ENCODE data around the gene BPGM.
"Not testable (repeated sequence)": the region's sequence is repeated elsewhere in the genome, so short reads cannot be mapped to it uniquely, and the experiment has no call there.

Gene BPGM

GRCh38 chr7:134640842-134641715 is 5.6 kb upstream of the BPGM start:
- H3K9me3 ChIP-seq (ENCODE audit: control insufficient read depth, low read length) = no peaks in the 10 kb centered on the region
- H2AFZ ChIP-seq = no peak overlapping the region
- peaks cover 5% of the 10 kb centered on the region for H3K4me1 ChIP-seq
- no peak overlapping the region for H3K27ac ChIP-seq
- no peak overlapping the region for H3K9ac ChIP-seq
- H3K36me3 ChIP-seq (ENCODE audit: control insufficient read depth, insufficient read depth, low read length) = no peaks in the 10 kb centered on the region
- H3K79me2 ChIP-seq = no peaks in the 10 kb centered on the region
- H3K4me2 ChIP-seq (ENCODE audit: low read length) = no peak overlapping the region
- no peaks in the 10 kb centered on the region for H3K27me3 ChIP-seq (ENCODE audit: control insufficient read depth, insufficient read depth, low read length)
- H3K4me3 ChIP-seq (ENCODE audit: low read depth, low read length) = no peak overlapping the region
- no peak for TF ChIP-seq CTCF (IDR thresholded peaks at IDR 0.05)

DNA sequence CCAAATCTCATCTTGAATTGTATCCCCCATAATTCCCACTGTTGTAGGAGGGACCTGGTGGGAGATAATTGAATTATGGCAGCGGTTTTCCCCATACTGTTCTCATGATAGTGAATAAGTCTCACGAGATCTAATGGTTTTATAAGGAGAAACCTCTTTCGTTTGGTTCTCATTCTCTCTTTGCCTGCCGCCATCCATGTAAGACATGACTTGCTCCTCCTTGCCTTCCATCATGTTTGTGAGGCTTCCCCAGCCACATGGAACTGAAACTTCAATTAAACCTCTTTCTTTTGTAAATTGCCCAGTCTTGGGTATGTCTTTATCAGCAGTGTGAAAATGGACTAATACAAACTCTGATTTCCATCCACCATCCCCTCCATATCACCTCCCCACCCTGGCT is 4.7 kb upstream of the BPGM start:
- not testable (repeated sequence) for H3K27ac ChIP-seq; H3K4me1 ChIP-seq; H3K4me3 ChIP-seq (ENCODE audit: low read depth, low read length); H3K36me3 ChIP-seq (ENCODE audit: control insufficient read depth, insufficient read depth, low read length); H2AFZ ChIP-seq; H3K79me2 ChIP-seq; H3K9me3 ChIP-seq (ENCODE audit: control insufficient read depth, low read length); H3K4me2 ChIP-seq (ENCODE audit: low read length); H3K9ac ChIP-seq; H3K27me3 ChIP-seq (ENCODE audit: control insufficient read depth, insufficient read depth, low read length)

GRCh38 chr7:134643131-134643530 is 3.5 kb upstream of the BPGM start:
- H3K36me3 ChIP-seq (ENCODE audit: control insufficient read depth, insufficient read depth, low read length) = no peaks in the 10 kb centered on the region
- H3K27ac ChIP-seq = no peak overlapping the region
- H3K79me2 ChIP-seq = peaks cover 13% of the 10 kb centered on the region
- H3K4me1 ChIP-seq = peaks cover 5% of the 10 kb centered on the region
- H3K9me3 ChIP-seq (ENCODE audit: control insufficient read depth, low read length) = no peaks in the 10 kb centered on the region
- no peaks in the 10 kb centered on the region for H3K27me3 ChIP-seq (ENCODE audit: control insufficient read depth, insufficient read depth, low read length)
- no peak overlapping the region for H3K9ac ChIP-seq
- H2AFZ ChIP-seq = no peak overlapping the region
- no peak overlapping the region for H3K4me2 ChIP-seq (ENCODE audit: low read length)
- H3K4me3 ChIP-seq (ENCODE audit: low read depth, low read length) = no peak overlapping the region
- no peak for TF ChIP-seq CTCF (IDR thresholded peaks at IDR 0.05)

GRCh38 chr7:134645478-134645877 is 1.2 kb upstream of the BPGM start:
- peak overlapping the region; percentile 60 for H2AFZ ChIP-seq
- peaks cover 23% of the 10 kb centered on the region for H3K79me2 ChIP-seq
- H3K27ac ChIP-seq = no peak overlapping the region
- H3K27me3 ChIP-seq (ENCODE audit: control insufficient read depth, insufficient read depth, low read length) = no peaks in the 10 kb centered on the region
- no peaks in the 10 kb centered on the region for H3K36me3 ChIP-seq (ENCODE audit: control insufficient read depth, insufficient read depth, low read length)
- no peak overlapping the region for H3K9ac ChIP-seq
- H3K4me2 ChIP-seq (ENCODE audit: low read length) = peak overlapping the region; percentile 87
- H3K4me1 ChIP-seq = peaks cover 10% of the 10 kb centered on the region
- H3K4me3 ChIP-seq (ENCODE audit: low read depth, low read length) = peak overlapping the region; percentile 97
- no peaks in the 10 kb centered on the region for H3K9me3 ChIP-seq (ENCODE audit: control insufficient read depth, low read length)
- no peak for TF ChIP-seq CTCF (IDR thresholded peaks at IDR 0.05)

GRCh38 chr7:134645935-134646334 is 718 bp upstream of the BPGM start:
- peak overlapping the region; percentile 87 for H3K4me2 ChIP-seq (ENCODE audit: low read length)
- peak overlapping the region; percentile 60 for H2AFZ ChIP-seq
- no peaks in the 10 kb centered on the region for H3K36me3 ChIP-seq (ENCODE audit: control insufficient read depth, insufficient read depth, low read length)
- peaks cover 10% of the 10 kb centered on the region for H3K4me1 ChIP-seq
- H3K9me3 ChIP-seq (ENCODE audit: control insufficient read depth, low read length) = no peaks in the 10 kb centered on the region
- H3K79me2 ChIP-seq = peaks cover 26% of the 10 kb centered on the region
- H3K27ac ChIP-seq = peak overlapping the region; percentile 69
- H3K4me3 ChIP-seq (ENCODE audit: low read depth, low read length) = peak overlapping the region; percentile 97
- peak overlapping the region; percentile 9 for H3K9ac ChIP-seq
- no peak for TF ChIP-seq CTCF (IDR thresholded peaks at IDR 0.05)
- H3K27me3 ChIP-seq (ENCODE audit: control insufficient read depth, insufficient read depth, low read length) = no peaks in the 10 kb centered on the region
